ENCODE data around the gene GLYATL1B. TPM values are rescaled to one million over a fixed set of nuclear protein-coding genes. Genes with fewer than 3 reads are reported as not detected.

GLYATL1B gene, protein sequence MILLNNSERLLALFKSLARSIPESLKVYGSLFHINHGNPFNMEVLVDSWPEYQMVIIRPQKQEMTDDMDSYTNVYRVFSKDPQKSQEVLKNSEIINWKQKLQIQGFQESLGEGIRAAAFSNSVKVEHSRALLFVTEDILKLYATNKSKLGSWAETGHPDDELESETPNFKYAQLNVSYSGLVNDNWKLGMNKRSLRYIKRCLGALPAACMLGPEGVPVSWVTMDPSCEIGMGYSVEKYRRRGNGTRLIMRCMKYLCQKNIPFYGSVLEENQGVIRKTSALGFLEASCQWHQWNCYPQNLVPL
- total RNA-seq, result not detected in 2 replicates

DNA sequence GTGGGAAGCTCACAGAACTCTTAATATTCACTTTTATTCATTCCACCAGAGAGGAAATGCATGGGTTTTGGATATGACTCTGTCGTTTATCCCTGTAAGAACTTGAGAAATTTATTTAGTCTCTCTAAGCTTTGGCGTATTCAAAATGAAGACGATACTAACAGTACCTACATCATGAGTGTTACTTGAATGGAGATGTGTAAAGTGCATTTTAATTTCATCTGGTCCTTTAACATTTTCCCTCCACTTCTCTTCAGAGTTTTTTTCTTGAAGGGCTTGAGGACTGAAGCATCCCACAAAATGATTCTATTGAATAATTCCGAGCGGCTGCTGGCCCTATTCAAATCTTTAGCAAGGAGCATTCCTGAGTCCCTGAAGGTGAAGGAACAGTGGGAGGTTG lies at the start of gene GLYATL1B:
Gene GLYATL1B, plus strand, starts transcription at position 301 of the 400 bp plus-strand sequence. Its CDS starts 0 bp downstream, at position 301.

DNA sequence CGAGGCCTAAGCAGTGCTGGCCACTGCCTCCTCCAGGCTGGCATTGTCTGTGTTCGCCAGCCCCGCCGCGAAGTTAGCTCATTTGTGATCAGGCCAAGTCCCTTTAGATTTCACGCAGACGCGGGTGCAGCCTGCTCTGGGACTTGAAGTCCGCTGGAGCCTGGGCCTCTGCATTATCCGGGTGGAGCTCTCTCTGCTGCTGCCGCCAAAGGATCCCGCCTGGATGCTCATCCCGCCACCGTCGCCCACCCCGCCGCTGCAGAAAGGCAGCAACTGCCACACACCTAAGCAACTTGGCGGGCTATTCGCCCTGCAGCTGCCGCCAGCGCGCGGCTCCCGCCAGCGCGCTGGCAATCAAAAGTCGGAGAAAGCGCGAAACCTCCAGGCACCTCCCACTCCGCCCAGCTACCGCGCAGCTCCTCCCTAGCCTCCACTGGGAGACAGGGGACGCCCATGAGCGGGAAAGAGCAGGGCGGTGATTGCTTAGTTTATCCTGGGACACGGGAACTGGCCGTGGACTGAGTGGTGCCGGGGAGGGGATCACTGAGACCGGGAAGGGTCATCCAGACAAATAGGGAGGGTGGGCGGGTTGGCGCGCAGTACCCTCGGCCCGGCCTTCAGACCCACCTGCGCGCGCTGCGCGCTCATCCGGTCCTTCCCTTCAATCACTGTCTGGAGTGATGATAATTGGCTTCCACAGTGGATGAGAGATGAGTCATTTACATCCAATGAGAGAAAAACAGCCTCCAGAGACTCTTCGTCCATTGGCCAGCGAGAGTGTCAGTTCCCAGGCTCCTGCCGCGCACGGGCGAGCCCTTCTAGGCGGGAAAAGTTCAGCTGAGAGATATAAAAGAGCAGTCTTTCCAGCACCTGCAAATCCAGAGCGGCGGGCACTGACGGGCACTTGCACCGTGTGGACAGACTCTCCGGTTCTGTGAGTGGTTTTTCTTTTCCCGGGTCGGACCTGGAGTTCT lies 20.5 kb downstream of the GLYATL1B start, which contains the start of gene FAM111B:
Gene FAM111B, plus strand, starts transcription at position 875 of the 974 bp plus-strand sequence. CDS start 2,389 bp downstream, outside the sequence.

DNA sequence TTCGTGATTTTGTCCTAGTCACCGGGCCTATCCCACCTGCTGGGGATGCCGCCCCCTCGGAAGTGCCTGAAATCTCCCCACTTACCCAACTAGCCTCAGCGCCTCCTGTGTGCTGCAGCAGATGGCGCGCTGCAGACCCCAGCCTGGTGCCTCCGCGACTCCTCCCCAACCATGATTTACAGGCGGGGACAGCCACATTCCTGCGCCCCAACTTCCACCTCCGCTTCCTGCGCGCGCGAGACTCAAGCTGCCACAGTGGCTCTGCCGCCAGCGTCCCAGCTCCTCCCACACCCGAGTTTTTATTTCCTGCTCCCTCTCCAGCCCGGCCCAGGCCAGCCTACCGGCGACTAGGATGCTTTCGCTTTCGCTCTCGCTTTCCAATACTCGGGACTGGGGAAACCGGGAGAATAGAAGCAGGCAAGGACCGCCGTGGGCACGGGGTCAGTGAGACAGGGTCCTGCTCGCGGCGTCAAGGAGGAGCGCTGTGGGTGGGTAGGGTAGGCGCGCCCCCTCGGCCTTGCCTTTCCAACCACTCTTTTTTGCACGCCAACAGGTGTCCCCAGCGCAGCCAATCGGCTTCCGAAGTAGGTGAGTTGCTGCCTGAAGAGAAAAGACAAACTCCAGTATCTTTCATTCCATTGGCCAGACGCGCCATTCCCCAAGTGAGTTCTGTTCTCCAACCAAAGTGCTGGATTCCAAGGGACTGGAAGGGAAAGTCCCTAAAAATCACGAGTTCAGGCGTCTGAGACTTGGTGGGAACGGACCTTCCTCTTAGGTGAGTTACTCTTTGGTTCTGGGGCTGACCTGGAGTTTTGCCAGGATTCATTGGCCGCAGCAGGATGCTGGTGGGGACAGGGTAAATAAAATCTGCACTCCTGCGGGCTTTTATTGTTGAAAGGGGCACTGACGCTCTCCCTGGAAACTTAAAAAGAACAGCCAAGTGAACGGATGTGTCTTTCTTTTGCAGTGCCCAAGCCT lies 56.7 kb downstream of the GLYATL1B start, which contains the start of gene FAM111A:
Gene FAM111A, plus strand, starts transcription at position 327 of the 978 bp plus-strand sequence. CDS start 6,017 bp downstream, outside the sequence.

Other genes starting within 250 kb of the GLYATL1B start
- 0.78 and 1.1 TPM in 2 replicates for gene GLYATL2, start 241.6 kb upstream of the GLYATL1B start, total RNA-seq
- gene GLYATL1, start 146.8 kb upstream of the GLYATL1B start, total RNA-seq, result 0.13 and 0.26 TPM in 2 replicates
- gene FAM111B, start 20.9 kb downstream of the GLYATL1B start, total RNA-seq, result 2.0 and 4.2 TPM in 2 replicates
- gene FAM111A, start 56.5 kb downstream of the GLYATL1B start, total RNA-seq, result 28.1 and 33.0 TPM in 2 replicates
- gene DTX4, start 85.8 kb downstream of the GLYATL1B start, total RNA-seq, result 0.79 and 3.8 TPM in 2 replicates
- not detected in 2 replicates for gene MPEG1, start 126.6 kb downstream of the GLYATL1B start, total RNA-seq

Data from smooth muscle cell of the pulmonary artery (primary cell).